Glomerular visceral epithelial cell (primary cell): ENCODE results near the gene MRPS23.
A peak's percentile ranks its signal among the peaks of the same experiment; 100 is the strongest.

Experiments used
- DNase-seq: peaks from one replicate; pipeline ENCODE4 v3.0.0-alpha.2; 2016; ENCODE audit errors: extremely low spot score

Gene MRPS23

GRCh38 chr17:57838453-57838852 is 11.4 kb downstream of the MRPS23 start:
- DNase-seq, result no peak

- DNase-seq, result no peak
These were observed 14.4 kb downstream of the MRPS23 start for GRCh38 chr17:57835333-57835900.

GRCh38 chr17:57834146-57834741 is 15.6 kb downstream of the MRPS23 start:
- peak; percentile 76 for DNase-seq

GRCh38 chr17:57833179-57833939 is 16.5 kb downstream of the MRPS23 start:
- DNase-seq, result peak; percentile 54

GRCh38 chr17:57832314-57833178 is 17.3 kb downstream of the MRPS23 start:
- no peak for DNase-seq

GRCh38 chr17:57830880-57831279 is 19.0 kb downstream of the MRPS23 start:
- no peak for DNase-seq

GRCh38 chr17:57823469-57824401 is 26.1 kb downstream of the MRPS23 start:
- DNase-seq, result peak; percentile 47

- DNase-seq, result no peak
These were observed 30.0 kb downstream of the MRPS23 start for GRCh38 chr17:57819867-57820266.

- DNase-seq, result peak; percentile 72
These were observed 30.6 kb downstream of the MRPS23 start for GRCh38 chr17:57819285-57819684.

- no peak for DNase-seq
These were observed 31.8 kb downstream of the MRPS23 start for GRCh38 chr17:57818066-57818465.

- no peak for DNase-seq
These were observed 32.5 kb downstream of the MRPS23 start for GRCh38 chr17:57817299-57817698.

GRCh38 chr17:57814421-57814820 is 35.4 kb downstream of the MRPS23 start:
- no peak for DNase-seq

GRCh38 chr17:57811638-57812280 is 38.1 kb downstream of the MRPS23 start:
- DNase-seq, result no peak

GRCh38 chr17:57810721-57811637 is 38.9 kb downstream of the MRPS23 start:
- DNase-seq, result peak; percentile 63

GRCh38 chr17:57809879-57810278 is 40.0 kb downstream of the MRPS23 start:
- no peak for DNase-seq

GRCh38 chr17:57808882-57809281 is 41.0 kb downstream of the MRPS23 start:
- no peak for DNase-seq

- no peak for DNase-seq
These were observed 43.5 kb downstream of the MRPS23 start for GRCh38 chr17:57806167-57806830.

- DNase-seq, result no peak
These were observed 46.8 kb downstream of the MRPS23 start for GRCh38 chr17:57803021-57803420.
